Neural progenitor cell (in vitro differentiated cells): ENCODE results near the gene TWF2.

Experiments used
- CTCF ChIP-seq: fragments of 200-600 bp; sonication (generic); IDR thresholded peaks from 2 replicates; pipeline ENCODE4 v1.5.1; 2017; ENCODE audit warnings: antibody characterized with exemption, mild to moderate bottlenecking
- EZH2 ChIP-seq: fragments of 200-600 bp; sonication (generic); IDR thresholded peaks from 2 replicates; pipeline ENCODE4 v1.6.1; 2017; ENCODE audit warnings: antibody characterized with exemption, mild to moderate bottlenecking, moderate library complexity
- EZH2phosphoT487 ChIP-seq: fragments of 200-600 bp; sonication (generic); IDR thresholded peaks from 2 replicates; pipeline ENCODE4 v1.6.1; 2017; ENCODE audit warnings: antibody characterized with exemption

DNA sequence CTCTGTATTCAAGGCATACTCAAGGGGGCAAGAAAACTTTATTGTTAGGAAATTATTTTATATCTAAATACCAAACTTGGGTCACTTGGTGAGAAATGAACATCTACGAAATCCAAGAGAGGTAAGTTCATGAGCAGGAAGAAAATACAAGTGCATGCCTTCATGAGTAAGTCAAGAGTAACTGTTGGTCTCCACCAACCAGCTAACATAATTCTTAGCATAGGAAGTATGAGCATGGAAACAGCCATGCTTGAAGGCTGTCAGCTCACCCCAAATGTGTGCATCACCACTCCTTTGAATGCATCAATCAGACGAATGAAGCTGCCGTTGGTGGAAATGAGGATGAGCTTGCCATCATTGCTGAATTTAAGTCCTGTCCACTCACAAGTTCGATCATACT is 20.5 kb upstream of the TWF2 start:
- TF ChIP-seq CTCF (no peak), EZH2 (no peak), EZH2phosphoT487 (no peak)
